Transverse colon (tissue), 4 donors: ENCODE measurements around the gene GRM6.

Source experiments
- CTCF ChIP-seq, 5 experiments: fragments of 200-600 bp in 3 of 5; fragments of 450-650 bp in 2 of 5; sonication (generic) in 3 of 5; IDR thresholded peaks; 1 replicate in 2 of 5; 2 replicates in 3 of 5; pipeline ENCODE4 v1.5.1; 2016 to 2017; ENCODE audit warnings: antibody characterized with exemption in 5 of 5, inconsistent platforms in 3 of 5, mild to moderate bottlenecking in 2 of 5, moderate library complexity in 1 of 5
- EP300 ChIP-seq: sonication (generic); formaldehyde crosslinking; IDR thresholded peaks from one replicate; pipeline ENCODE4 v1.6.1; 2017; ENCODE audit warnings: antibody characterized with exemption, low read depth
- POLR2A ChIP-seq: fragments of 450-650 bp; IDR thresholded peaks from one replicate; pipeline ENCODE4 v1.6.1; 2016; ENCODE audit warnings: antibody characterized with exemption, mild to moderate bottlenecking, moderate library complexity
- POLR2AphosphoS5 ChIP-seq, 3 donors: sonication (generic); formaldehyde crosslinking; IDR thresholded peaks; one replicate each; pipeline ENCODE4 v1.6.1; 2016; ENCODE audit warnings: antibody characterized with exemption in 3 of 3

DNA sequence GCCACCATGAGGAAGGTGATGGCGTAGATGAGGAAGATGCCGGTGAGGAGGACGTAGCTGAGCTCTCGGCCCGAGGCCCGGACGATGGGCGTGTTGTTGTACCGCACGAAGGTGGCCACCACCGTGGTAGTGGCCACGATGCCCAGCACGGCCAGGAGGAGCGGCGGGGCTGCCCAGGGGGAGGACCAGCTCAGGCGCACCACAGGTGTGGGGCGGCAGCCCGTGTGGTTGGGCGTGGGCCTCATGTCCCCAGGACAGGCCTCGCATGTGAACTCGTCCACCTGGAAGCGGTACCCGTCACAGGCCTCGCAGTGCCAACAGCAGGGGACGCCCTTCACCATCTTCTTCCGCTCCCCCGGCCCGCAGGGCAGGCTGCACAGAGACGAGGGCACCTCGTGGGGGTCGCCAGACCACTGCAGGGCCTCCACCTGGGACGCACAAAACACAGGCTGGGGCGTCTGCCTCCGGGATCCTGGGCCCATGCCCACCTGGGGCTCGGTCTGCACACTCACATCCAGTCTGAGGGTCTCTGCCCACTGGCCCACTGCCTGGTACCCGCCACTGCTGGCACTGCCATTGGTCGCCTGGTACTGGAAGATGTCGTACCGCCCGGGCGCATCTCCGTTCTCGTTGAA, 8.7 kb downstream of the GRM6 start:
- TF ChIP-seq CTCF (IDR thresholded peaks at IDR 0.05), result no peak
- no peak for TF ChIP-seq POLR2AphosphoS5 (IDR thresholded peaks at IDR 0.05)
- TF ChIP-seq EP300, result no peak
- no peak for TF ChIP-seq POLR2A
